Brain pericyte (primary cell): Measurements from ENCODE around the gene TTC12.

Experiments used
- DNase-seq: peaks from one replicate; pipeline ENCODE4 v3.0.0-alpha.2; 2012; ENCODE audit warnings: low read depth, low spot score

Gene TTC12

DNA sequence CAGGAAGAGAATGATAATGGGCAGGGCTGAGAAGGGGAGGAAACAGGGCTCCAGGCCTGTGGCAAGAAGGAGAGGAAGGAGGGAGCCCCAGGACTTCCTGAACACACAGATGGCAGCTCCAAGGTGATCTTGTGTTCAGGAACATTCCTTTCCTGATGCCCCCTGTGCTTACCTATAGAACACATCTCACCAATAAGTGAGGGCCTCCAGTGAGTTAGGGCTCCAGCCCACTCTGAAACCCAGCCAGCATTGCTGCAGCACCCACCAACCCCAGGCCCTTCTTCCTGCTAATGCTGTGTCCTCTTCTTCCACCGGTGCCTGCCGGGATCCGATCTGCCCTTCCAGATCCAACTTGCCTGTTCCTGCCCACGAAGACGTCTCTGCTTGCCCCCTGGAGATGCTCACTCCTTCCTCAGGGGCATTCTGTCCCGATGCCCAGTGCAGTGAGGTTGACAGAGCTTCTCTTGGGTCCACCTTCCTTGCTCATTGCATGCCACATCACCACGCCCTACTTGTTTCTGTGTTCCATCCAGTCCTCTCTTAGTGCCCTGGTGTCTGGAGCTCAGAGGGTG, 90.6 kb downstream of the TTC12 start:
- no peak for DNase-seq

DNA sequence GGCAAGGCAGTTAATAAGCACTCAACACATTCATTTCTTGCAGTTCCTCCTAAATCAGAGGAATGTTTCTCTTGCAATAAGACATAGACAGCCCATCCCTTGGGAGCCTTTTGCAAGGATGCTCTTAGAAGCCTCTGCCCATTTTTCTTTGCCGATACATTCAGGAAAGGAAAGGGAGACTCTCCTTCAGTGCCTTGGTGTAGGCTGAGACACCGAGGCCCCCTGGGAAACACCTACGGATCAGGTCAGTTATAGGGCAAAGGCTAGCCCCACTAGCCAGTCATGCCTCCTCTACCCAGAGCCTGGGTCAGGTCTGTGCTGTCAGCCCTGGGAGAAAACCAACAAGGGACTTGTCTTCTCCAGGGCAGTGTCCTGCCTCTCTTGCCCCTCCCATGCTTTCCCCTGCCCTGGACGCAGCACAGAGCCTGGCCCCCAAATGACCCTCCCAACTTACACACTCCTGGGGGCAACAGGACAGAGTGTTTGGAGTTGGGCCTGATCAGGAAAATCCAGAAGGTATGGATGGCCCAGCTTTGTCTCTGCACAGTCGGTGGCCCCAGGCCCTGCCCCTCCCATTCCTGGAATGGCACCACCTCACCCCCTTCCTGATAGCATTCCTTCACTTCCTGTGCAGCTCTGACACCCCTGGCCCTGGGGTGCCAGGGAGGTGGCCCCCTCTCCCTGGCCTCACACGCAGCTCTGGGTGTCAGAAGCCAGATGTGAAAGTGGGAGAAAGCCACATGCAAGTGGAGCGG, 91.5 kb downstream of the TTC12 start:
- no peak for DNase-seq

DNA sequence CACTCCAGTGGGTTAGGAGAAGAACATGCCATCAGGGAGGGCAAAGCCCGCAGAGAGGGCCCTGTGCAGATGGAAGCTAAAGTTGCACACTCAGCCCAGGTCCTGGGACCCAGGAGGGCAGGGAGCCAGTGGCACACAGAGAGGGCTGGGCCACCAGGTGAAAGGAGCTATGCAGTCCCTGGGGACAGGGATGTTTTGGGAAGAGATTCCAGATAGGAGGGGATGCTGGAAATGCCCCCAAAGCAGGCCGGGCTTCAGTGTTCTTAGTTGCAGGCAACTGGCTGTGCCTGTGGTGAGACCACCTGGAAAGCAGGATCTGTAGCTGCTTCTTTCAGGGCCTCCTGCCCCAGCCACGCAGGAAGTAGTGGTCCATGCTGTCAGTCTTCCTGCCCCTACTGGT, 92.8 kb downstream of the TTC12 start:
- DNase-seq: no peak

DNA sequence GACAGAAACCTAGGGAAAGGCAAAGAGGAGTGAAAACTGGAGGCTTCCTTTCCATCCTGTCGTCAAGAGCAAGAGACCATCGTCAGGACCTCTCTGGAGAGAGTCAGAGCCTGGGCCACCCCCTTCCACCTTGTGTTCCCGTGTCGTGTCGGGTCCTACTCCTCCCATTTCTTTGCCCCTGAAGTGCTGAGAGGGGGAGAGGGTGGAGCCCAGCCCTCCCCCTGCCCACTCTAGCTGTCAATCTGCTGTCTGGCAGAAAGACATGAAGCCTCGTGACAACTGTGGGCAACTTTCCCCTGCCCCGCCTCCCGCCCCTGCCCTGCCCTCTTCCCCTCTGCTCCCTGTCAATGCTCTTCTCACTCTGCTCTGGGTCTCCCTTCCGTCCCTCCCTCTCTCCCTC, 93.8 kb downstream of the TTC12 start:
- DNase-seq: no peak

DNA sequence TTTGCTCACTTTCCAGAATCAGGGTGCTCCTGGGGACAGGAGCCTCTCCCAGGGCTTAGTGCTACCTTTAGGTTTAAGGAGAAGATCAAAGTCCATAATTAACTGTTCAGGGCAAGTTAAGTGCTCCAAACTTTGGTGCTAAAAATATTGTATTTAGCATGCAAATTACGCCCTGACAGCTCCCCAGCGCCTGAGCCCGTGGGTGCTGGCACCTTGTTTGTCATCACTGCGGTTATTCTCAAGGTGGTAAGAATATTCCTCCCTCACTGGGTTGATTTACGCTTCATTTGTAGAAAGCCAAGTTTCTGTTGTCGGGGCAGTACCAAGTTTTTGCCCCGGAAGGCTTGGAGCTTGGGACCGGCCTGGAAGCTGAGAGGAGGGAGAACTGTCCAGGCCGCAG, 94.5 kb downstream of the TTC12 start:
- DNase-seq: no peak

DNA sequence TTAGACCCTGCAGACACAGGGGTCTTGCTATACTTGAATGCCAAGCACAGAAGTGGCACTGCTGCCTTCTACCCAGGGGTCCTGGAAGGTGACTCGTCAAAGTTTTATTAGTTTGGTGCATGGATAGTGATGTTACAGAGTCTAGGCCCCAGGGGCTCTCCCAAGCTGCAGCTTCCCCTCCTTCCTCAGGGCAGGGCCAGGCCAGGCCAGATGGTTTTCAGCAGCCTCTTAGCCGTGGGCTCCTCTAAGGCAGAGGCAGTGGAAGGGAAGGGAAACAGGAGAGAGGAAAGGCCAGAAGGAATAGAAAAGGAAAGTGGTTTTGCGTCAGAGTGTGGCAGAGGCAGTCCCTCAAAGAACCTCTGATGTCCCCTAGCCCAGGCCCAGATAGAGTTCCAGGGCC, 95.1 kb downstream of the TTC12 start:
- no peak for DNase-seq

DNA sequence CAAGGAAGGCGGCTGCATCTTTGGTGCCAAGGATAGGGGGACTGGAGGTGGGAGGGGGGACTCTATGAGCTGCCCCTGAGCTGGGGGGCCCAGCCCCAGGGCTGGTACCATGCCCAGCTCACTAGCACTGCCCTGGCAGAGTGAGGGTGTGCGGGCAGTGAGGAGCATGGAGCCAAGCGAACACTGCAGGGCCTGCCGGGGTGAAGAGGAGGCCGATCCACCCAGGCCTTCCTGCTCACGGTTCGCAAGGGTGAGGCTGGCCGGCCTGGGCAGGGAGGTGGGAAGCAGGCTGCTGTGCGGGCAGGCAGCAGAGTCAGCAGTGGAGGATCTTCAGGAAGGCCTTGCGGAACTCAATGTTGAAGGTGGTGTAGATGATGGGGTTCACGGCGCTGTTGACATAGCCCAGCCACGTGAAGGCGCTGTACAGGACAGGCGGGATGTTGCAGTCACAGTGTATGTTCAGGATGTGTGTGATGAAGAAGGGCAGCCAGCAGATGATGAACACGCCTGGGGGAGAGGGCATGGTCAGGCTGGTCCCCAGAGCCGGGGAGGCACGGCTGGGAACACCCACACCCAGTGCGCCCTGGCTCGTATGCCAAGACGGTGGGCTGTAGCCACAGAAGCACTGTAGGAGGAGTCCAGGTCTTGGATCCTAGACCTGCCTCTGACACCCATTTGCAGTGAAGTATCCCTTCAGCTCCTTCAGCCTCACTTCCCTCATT, 96.2 kb downstream of the TTC12 start:
- no peak for DNase-seq

DNA sequence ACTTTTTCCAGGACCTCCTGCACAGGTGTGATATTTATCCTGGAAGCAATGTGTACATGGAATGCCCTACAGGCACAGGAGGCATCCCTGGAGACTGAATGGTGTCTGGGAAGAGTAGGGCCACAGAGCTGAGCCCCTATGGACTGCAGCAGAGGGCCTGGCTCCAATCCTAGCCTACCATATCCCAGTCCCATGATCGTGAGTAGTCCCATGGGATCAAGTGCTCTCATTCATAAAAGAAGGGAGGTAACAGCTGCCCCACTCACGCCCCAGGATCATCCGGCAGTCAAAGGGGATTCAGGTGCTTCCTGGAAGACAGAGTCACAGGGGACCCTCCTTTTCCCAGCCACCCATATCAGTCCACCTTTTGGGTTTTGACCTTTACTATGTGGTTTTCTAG, 97.2 kb downstream of the TTC12 start:
- no peak for DNase-seq

DNA sequence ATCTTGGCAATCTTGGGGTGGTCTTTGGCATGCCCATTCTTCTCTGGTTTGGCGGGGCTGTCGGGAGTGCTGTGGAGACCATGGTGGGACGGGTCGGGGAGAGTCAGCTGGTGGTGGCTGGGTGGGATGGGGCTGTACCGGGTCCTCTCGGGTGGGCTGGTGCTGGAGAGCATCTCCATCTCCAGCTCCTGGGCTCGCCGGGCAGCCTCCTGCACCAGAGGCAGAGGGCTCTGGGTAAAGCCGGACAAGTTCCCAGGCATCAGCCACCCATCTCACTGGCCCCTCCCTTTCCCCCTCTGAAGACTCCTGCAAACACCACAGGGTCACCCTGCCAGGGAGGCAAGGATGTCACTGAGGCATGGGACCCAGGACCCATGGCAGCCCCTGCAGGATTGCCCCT, 98.3 kb downstream of the TTC12 start:
- DNase-seq: no peak

DNA sequence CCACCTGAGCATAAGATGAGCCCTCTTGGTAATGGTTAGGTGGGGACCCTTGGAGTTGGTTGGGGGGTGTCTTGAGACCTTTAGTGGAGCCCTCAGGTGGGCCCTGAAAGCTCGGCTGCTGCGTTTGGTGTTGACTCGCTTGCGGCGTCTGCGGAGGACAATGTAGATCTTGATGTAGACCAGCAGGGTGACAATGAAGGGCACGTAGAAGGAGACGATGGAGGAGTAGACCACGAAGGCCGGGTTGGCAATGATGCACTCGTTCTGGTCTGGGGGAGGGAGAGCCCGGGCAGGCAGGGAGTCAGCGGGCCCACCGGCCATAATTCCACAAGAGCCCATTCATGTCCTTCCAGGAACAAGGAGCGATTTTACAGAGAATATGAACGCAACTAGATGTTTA, 101.0 kb downstream of the TTC12 start:
- DNase-seq: no peak
